HG03469 (cell line): Measurements from ENCODE around the gene LMNTD2.

Source experiments
- ATAC-seq: cut with Tn5 transposase; IDR thresholded peaks from one replicate; pipeline ENCODE4 v1.9.1; 2021; ENCODE audit warnings: mild to moderate bottlenecking, moderate library complexity, moderate number of reproducible peaks; ENCODE audit not compliant: unreplicated experiment

LMNTD2 gene

GRCh38 chr11:569158-569885 is 8.8 kb upstream of the LMNTD2 start:
- ATAC-seq = no peak

GRCh38 chr11:568306-569157 is 8.0 kb upstream of the LMNTD2 start:
- peak; percentile 74 for ATAC-seq

GRCh38 chr11:567629-568292 is 7.2 kb upstream of the LMNTD2 start:
- ATAC-seq = no peak

GRCh38 chr11:567011-567628 is 6.6 kb upstream of the LMNTD2 start:
- ATAC-seq = no peak

- ATAC-seq = no peak
These were observed 5.5 kb upstream of the LMNTD2 start for GRCh38 chr11:565921-566509.

GRCh38 chr11:563812-564578 is 3.5 kb upstream of the LMNTD2 start:
- ATAC-seq = no peak

GRCh38 chr11:563066-563811 is 2.7 kb upstream of the LMNTD2 start:
- no peak for ATAC-seq

GRCh38 chr11:562046-562645 is 1.6 kb upstream of the LMNTD2 start:
- ATAC-seq = no peak

GRCh38 chr11:561148-562003 is 838 bp upstream of the LMNTD2 start:
- peak; percentile 18 for ATAC-seq

GRCh38 chr11:559712-560304 is 730 bp downstream of the LMNTD2 start:
- ATAC-seq = no peak

GRCh38 chr11:559020-559620 is 1.4 kb downstream of the LMNTD2 start:
- no peak for ATAC-seq

- no peak for ATAC-seq
These were observed 2.0 kb downstream of the LMNTD2 start for GRCh38 chr11:558503-558902.

- no peak for ATAC-seq
These were observed 3.0 kb downstream of the LMNTD2 start for GRCh38 chr11:557328-558132.

- ATAC-seq = no peak
These were observed 3.8 kb downstream of the LMNTD2 start for GRCh38 chr11:556662-557256.

GRCh38 chr11:555780-556661 is 4.5 kb downstream of the LMNTD2 start:
- no peak for ATAC-seq
